HEK293 (cell line): Measurements from ENCODE around the gene HDAC7.

Experiments used
- CTCF ChIA-PET: fragments of 350-600 bp; formaldehyde crosslinking; extraction: SDS; loops from one replicate; lab custom pipeline; 2021; ENCODE audit warnings: antibody characterized with exemption; lab: Yijun Ruan, JAX
- POLR2A ChIA-PET: fragments of 300-600 bp; formaldehyde crosslinking; extraction: SDS; loops from one replicate; lab custom pipeline; 2020; ENCODE audit warnings: antibody characterized with exemption, inconsistent platforms; lab: Yijun Ruan, JAX
- H3K27ac ChIP-seq: fragments of 200-500 bp; sonication (Bioruptor generic); 2 replicates; pipeline ENCODE4 v1.5.1; 2014; ENCODE audit warnings: low read depth, low read length, control low read depth, inconsistent platforms; ENCODE audit errors: extremely low read depth
- H3K36me3 ChIP-seq, 2 experiments: fragments of 200-500 bp in 1 of 2; sonication (Bioruptor generic) in 1 of 2; 1 replicate in 1 of 2; 2 replicates in 1 of 2; pipeline ENCODE4 v1.5.1; 2014 to 2017; ENCODE audit warnings: inconsistent platforms in 2 of 2, low read length in 2 of 2; ENCODE audit not compliant: control insufficient read depth in 2 of 2, insufficient read depth in 1 of 2
- H3K4me1 ChIP-seq: fragments of 200-500 bp; sonication (Bioruptor generic); 2 replicates; pipeline ENCODE4 v1.5.1; 2014; ENCODE audit warnings: mild to moderate bottlenecking, low read length, inconsistent platforms; ENCODE audit not compliant: control insufficient read depth, insufficient read depth
- H3K4me3 ChIP-seq: 2 replicates; pipeline ENCODE4 v1.5.1; 2011; ENCODE audit warnings: low read depth, mild to moderate bottlenecking, control low read depth, low read length, moderate library complexity
- H3K9me3 ChIP-seq: fragments of 200-500 bp; sonication (Bioruptor generic); 2 replicates; pipeline ENCODE4 v1.5.1; 2014; ENCODE audit warnings: low read depth, low read length, inconsistent platforms; ENCODE audit not compliant: control insufficient read depth, insufficient read depth
- BCL11A ChIP-seq: fragments of 450-650 bp; formaldehyde crosslinking; IDR thresholded peaks from 2 replicates; pipeline ENCODE4 v1.5.1; 2016; ENCODE audit warnings: low read depth, missing biosample characterization, missing genetic modification characterization
- EGR2 ChIP-seq: fragments of 450-650 bp; formaldehyde crosslinking; IDR thresholded peaks from 2 replicates; pipeline ENCODE4 v1.5.1; 2016; ENCODE audit warnings: low read depth, missing biosample characterization, missing genetic modification characterization
- IKZF3 ChIP-seq: fragments of 450-650 bp; IDR thresholded peaks from 2 replicates; pipeline ENCODE4 v1.5.0; 2018; ENCODE audit warnings: missing biosample characterization, mild to moderate bottlenecking, missing genetic modification characterization, moderate library complexity
- TCF7L2 ChIP-seq: IDR thresholded peaks from 2 replicates; pipeline ENCODE4 v1.6.1; 2011; ENCODE audit warnings: low read depth, mild to moderate bottlenecking, inconsistent platforms, low read length, moderate library complexity, borderline replicate concordance
- ZBTB17 ChIP-seq: fragments of 450-650 bp; formaldehyde crosslinking; IDR thresholded peaks from 2 replicates; pipeline ENCODE4 v1.5.1; 2016; ENCODE audit warnings: missing biosample characterization, missing genetic modification characterization
- ZFHX2 ChIP-seq: fragments of 450-650 bp; formaldehyde crosslinking; conservative IDR thresholded peaks from 2 replicates; pipeline ENCODE4 v1.5.1; 2016; ENCODE audit warnings: missing biosample characterization, missing genetic modification characterization
- ZNF121 ChIP-seq: fragments of 450-650 bp; formaldehyde crosslinking; IDR thresholded peaks from 2 replicates; pipeline ENCODE4 v1.5.1; 2016; ENCODE audit warnings: missing biosample characterization, missing genetic modification characterization
- ZNF23 ChIP-seq: fragments of 450-650 bp; formaldehyde crosslinking; IDR thresholded peaks from 2 replicates; pipeline ENCODE4 v1.5.1; 2016; ENCODE audit warnings: missing biosample characterization, missing genetic modification characterization, borderline replicate concordance
- ZNF248 ChIP-seq: fragments of 450-650 bp; formaldehyde crosslinking; IDR thresholded peaks from 2 replicates; pipeline ENCODE4 v1.5.1; 2017; ENCODE audit warnings: missing biosample characterization, missing genetic modification characterization
- ZNF391 ChIP-seq: fragments of 450-650 bp; formaldehyde crosslinking; IDR thresholded peaks from 2 replicates; pipeline ENCODE4 v1.5.1; 2016; ENCODE audit warnings: low read depth, missing biosample characterization, missing genetic modification characterization, borderline replicate concordance
- ZNF501 ChIP-seq: fragments of 450-650 bp; formaldehyde crosslinking; IDR thresholded peaks from 2 replicates; pipeline ENCODE4 v1.5.1; 2016; ENCODE audit warnings: missing biosample characterization, missing genetic modification characterization
- ZNF610 ChIP-seq: fragments of 450-650 bp; formaldehyde crosslinking; IDR thresholded peaks from 2 replicates; pipeline ENCODE4 v1.5.1; 2016; ENCODE audit warnings: missing biosample characterization, missing genetic modification characterization, borderline replicate concordance
- ZNF670 ChIP-seq: fragments of 450-650 bp; formaldehyde crosslinking; IDR thresholded peaks from 2 replicates; pipeline ENCODE4 v1.5.1; 2016; ENCODE audit warnings: missing biosample characterization, missing genetic modification characterization, low read depth
- ZNF677 ChIP-seq: fragments of 450-650 bp; IDR thresholded peaks from 2 replicates; pipeline ENCODE4 v1.5.0; 2018; ENCODE audit warnings: missing biosample characterization, mild to moderate bottlenecking, missing genetic modification characterization, moderate library complexity
- TF ChIP-seq, protein P1 (sequence below): fragments of 450-650 bp; formaldehyde crosslinking; IDR thresholded peaks from 2 replicates; pipeline ENCODE4 v1.5.1; 2016; ENCODE audit warnings: missing biosample characterization, missing genetic modification characterization
- TF ChIP-seq, protein P2 (sequence below): fragments of 450-650 bp; formaldehyde crosslinking; IDR thresholded peaks from 2 replicates; pipeline ENCODE4 v1.5.1; 2016; ENCODE audit warnings: missing biosample characterization, missing genetic modification characterization
- TF ChIP-seq, protein P3 (sequence below): fragments of 450-650 bp; formaldehyde crosslinking; IDR thresholded peaks from 2 replicates; pipeline ENCODE4 v1.5.1; 2016; ENCODE audit warnings: missing biosample characterization, missing genetic modification characterization
- TF ChIP-seq, protein P4 (sequence below): fragments of 450-650 bp; formaldehyde crosslinking; IDR thresholded peaks from 2 replicates; pipeline ENCODE4 v1.5.1; 2016; ENCODE audit warnings: missing biosample characterization, missing genetic modification characterization
- TF ChIP-seq, protein P5 (sequence below): fragments of 450-650 bp; formaldehyde crosslinking; IDR thresholded peaks from 2 replicates; pipeline ENCODE4 v1.5.1; 2016; ENCODE audit warnings: missing biosample characterization, missing genetic modification characterization, low read depth

Gene HDAC7

DNA sequence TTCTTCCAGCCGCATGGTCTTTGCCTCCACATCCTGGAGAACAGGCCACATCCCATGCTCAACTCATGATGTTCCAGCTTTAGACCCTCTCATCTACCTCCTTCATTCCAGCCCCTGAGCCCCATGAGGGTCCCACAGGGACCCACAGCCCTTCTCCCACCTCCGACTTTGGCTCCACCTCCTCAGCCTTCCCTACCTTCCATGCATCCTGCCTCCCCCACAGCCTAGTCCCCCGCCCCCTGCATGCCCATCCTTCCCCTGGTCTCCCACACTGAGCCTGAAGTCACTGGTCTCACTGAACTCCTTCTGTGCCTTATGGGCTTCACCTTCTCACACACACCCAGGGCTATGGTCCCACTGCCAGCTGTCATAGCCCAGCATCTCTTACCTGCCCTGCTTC is 70.8 kb downstream of the HDAC7 start:
- no peaks in the 10 kb centered on the region for H3K36me3 ChIP-seq
- no peaks in the 10 kb centered on the region for H3K4me1 ChIP-seq
- H3K9me3 ChIP-seq, result no peaks in the 10 kb centered on the region
- no peak for TF ChIP-seq ZNF391 (tag by site-specific recombination)
- no peak for TF ChIP-seq ZNF121
- TF ChIP-seq ZNF670 (tag by site-specific recombination), result no peak
- TF ChIP-seq, protein P1, sequence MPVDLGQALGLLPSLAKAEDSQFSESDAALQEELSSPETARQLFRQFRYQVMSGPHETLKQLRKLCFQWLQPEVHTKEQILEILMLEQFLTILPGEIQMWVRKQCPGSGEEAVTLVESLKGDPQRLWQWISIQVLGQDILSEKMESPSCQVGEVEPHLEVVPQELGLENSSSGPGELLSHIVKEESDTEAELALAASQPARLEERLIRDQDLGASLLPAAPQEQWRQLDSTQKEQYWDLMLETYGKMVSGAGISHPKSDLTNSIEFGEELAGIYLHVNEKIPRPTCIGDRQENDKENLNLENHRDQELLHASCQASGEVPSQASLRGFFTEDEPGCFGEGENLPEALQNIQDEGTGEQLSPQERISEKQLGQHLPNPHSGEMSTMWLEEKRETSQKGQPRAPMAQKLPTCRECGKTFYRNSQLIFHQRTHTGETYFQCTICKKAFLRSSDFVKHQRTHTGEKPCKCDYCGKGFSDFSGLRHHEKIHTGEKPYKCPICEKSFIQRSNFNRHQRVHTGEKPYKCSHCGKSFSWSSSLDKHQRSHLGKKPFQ (tag by site-specific recombination), result no peak
- TF ChIP-seq BCL11A, result no peak
- TF ChIP-seq, protein P2, sequence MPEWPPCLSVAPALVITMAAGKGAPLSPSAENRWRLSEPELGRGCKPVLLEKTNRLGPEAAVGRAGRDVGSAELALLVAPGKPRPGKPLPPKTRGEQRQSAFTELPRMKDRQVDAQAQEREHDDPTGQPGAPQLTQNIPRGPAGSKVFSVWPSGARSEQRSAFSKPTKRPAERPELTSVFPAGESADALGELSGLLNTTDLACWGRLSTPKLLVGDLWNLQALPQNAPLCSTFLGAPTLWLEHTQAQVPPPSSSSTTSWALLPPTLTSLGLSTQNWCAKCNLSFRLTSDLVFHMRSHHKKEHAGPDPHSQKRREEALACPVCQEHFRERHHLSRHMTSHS (tag by site-specific recombination), result no peak
- TF ChIP-seq, protein P3, sequence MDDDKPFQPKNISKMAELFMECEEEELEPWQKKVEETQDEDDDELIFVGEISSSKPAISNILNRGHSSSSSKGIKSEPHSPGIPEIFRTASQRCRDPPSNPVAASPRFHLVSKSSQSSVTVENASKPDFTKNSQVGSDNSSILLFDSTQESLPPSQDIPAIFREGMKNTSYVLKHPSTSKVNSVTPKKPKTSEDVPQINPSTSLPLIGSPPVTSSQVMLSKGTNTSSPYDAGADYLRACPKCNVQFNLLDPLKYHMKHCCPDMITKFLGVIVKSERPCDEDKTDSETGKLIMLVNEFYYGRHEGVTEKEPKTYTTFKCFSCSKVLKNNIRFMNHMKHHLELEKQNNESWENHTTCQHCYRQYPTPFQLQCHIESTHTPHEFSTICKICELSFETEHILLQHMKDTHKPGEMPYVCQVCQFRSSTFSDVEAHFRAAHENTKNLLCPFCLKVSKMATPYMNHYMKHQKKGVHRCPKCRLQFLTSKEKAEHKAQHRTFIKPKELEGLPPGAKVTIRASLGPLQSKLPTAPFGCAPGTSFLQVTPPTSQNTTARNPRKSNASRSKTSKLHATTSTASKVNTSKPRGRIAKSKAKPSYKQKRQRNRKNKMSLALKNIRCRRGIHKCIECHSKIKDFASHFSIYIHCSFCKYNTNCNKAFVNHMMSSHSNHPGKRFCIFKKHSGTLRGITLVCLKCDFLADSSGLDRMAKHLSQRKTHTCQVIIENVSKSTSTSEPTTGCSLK (tag by site-specific recombination), result no peak
- TF ChIP-seq ZNF610 (tag by site-specific recombination), result no peak
- TF ChIP-seq ZNF501, result no peak
- no peak for TF ChIP-seq TCF7L2
- peak; percentile 53; the same call in 1 of the 2 replicates for TF ChIP-seq ZFHX2 (tag by site-specific recombination)
- no peak for TF ChIP-seq ZNF677 (tag by site-specific recombination)
- no peak for TF ChIP-seq ZNF248 (tag by site-specific recombination)
- TF ChIP-seq EGR2 (tag by site-specific recombination), result peak; percentile 82
- TF ChIP-seq, protein P4, sequence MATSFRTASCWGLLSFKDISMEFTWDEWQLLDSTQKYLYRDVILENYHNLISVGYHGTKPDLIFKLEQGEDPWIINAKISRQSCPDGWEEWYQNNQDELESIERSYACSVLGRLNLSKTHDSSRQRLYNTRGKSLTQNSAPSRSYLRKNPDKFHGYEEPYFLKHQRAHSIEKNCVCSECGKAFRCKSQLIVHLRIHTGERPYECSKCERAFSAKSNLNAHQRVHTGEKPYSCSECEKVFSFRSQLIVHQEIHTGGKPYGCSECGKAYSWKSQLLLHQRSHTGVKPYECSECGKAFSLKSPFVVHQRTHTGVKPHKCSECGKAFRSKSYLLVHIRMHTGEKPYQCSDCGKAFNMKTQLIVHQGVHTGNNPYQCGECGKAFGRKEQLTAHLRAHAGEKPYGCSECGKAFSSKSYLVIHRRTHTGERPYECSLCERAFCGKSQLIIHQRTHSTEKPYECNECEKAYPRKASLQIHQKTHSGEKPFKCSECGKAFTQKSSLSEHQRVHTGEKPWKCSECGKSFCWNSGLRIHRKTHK (tag by site-specific recombination), result no peak
- TF ChIP-seq, all 188 proteins: peak for 2
- CTCF ChIA-PET, result interaction anchor here (1.6 to 2.8 kb wide), 2 partner anchors 9 to 18 kb away, joined by 3 to 31 read pairs; no protein-coding TSS in a partner anchor
- POLR2A ChIA-PET, result interaction anchor here (1.5 kb wide), 1 partner anchor 18 kb away, joined by 3 read pairs; no protein-coding TSS in a partner anchor
- Histone ChIP-seq H3K4me3 (no peak overlapping the region), H3K27ac (no peak overlapping the region)

DNA sequence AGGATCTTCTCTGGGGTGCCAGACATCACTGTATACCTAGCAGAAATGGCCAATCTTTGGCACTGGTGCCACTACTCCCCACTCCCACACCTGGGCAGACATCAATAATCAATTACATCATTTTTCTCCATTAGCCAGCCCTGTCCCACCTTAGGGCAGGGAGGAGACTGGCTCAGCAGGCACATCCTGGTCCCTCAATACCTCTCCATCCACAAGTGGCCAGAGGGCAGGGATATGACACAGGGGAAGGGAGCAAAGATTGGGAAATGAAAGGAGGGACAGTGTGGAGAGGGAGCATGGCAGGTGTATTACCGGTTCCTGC is 71.2 kb downstream of the HDAC7 start:
- CTCF ChIA-PET, result interaction anchor here (1.6 to 8.9 kb wide), 3 partner anchors 9 to 88 kb away, joined by 3 to 264 read pairs (median 31); no protein-coding TSS in a partner anchor
- Histone ChIP-seq H3K4me3 (no peak overlapping the region), H3K9me3 (no peaks in the 10 kb centered on the region), H3K27ac (no peak overlapping the region), H3K4me1 (no peaks in the 10 kb centered on the region), H3K36me3 (no peaks in the 10 kb centered on the region)
- POLR2A ChIA-PET, result interaction anchor here (1.5 kb wide), 1 partner anchor 18 kb away, joined by 3 read pairs; no protein-coding TSS in a partner anchor
- TF ChIP-seq ZNF23 (peak; percentile 83; the same call in 1 of the 2 replicates), IKZF3 (tag by site-specific recombination) (no peak), ZBTB17 (tag by site-specific recombination) (peak; percentile 66)
- TF ChIP-seq, protein P5, sequence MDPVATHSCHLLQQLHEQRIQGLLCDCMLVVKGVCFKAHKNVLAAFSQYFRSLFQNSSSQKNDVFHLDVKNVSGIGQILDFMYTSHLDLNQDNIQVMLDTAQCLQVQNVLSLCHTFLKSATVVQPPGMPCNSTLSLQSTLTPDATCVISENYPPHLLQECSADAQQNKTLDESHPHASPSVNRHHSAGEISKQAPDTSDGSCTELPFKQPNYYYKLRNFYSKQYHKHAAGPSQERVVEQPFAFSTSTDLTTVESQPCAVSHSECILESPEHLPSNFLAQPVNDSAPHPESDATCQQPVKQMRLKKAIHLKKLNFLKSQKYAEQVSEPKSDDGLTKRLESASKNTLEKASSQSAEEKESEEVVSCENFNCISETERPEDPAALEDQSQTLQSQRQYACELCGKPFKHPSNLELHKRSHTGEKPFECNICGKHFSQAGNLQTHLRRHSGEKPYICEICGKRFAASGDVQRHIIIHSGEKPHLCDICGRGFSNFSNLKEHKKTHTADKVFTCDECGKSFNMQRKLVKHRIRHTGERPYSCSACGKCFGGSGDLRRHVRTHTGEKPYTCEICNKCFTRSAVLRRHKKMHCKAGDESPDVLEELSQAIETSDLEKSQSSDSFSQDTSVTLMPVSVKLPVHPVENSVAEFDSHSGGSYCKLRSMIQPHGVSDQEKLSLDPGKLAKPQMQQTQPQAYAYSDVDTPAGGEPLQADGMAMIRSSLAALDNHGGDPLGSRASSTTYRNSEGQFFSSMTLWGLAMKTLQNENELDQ, result no peak
